Adrenal gland (tissue), 12 donors: ENCODE data around the gene RRP1. TPM values are rescaled to one million over a fixed set of nuclear protein-coding genes. Genes with fewer than 3 reads are reported as not detected.

Experiments
- DNase-seq, 7 donors: peaks; one replicate each; pipeline ENCODE4 v3.0.0-alpha.2; 2019 to 2020
- H3K27ac ChIP-seq, 5 donors: fragments of 200-600 bp; sonication (generic) in 4 of 5; 1 replicate in 3 of 5; 2 replicates in 2 of 5; pipeline versions ENCODE4 v1.5.1 to v1.8.0; 2016 to 2020; ENCODE audit warnings: mild to moderate bottlenecking in 1 of 5
- H3K27me3 ChIP-seq: fragments of 200-600 bp; 2 replicates; pipeline ENCODE4 v1.8.0; 2021
- H3K36me3 ChIP-seq, 2 donors: fragments of 200-600 bp; replicated peaks in 1 of 2; 1 replicate in 1 of 2; 2 replicates in 1 of 2; pipeline versions ENCODE4 v1.5.1 to v1.8.0; 2018 to 2022
- H3K4me1 ChIP-seq, 2 donors: fragments of 200-600 bp; replicated peaks in 1 of 2; 1 replicate in 1 of 2; 2 replicates in 1 of 2; pipeline versions ENCODE4 v1.5.1 to v1.8.0; 2018 to 2021
- H3K4me3 ChIP-seq, 4 donors: fragments of 200-600 bp; sonication (generic) in 3 of 4; one replicate each; pipeline ENCODE4 v1.5.1; 2016 to 2018
- H3K9me3 ChIP-seq, 3 donors: fragments of 200-600 bp; sonication (generic) in 1 of 3; replicated peaks in 1 of 3; 1 replicate in 2 of 3; 2 replicates in 1 of 3; pipeline versions ENCODE4 v1.5.1 to v1.8.0; 2016 to 2021
- CTCF ChIP-seq, 6 experiments: fragments of 450-650 bp in 4 of 6; fragments of 200-600 bp in 2 of 6; sonication (generic) in 1 of 6; IDR thresholded peaks; 1 replicate in 5 of 6; 2 replicates in 1 of 6; pipeline versions ENCODE4 v1.5.1 to v1.8.0; 2016 to 2021; ENCODE audit warnings: antibody characterized with exemption in 6 of 6, mild to moderate bottlenecking in 2 of 6, moderate library complexity in 1 of 6
- POLR2A ChIP-seq, 2 donors: fragments of 450-650 bp; IDR thresholded peaks; one replicate each; pipeline ENCODE4 v1.6.1; 2017; ENCODE audit warnings: antibody characterized with exemption in 2 of 2, mild to moderate bottlenecking in 2 of 2, moderate library complexity in 1 of 2
- WGBS, 4 donors: extraction: QIAGEN DNeasy Blood & Tissue Kit in 2 of 4; methylation state at CpG; one replicate each; pipeline versions ENCODE4 v1.1.5 to v1.1.7; 2013 to 2017; 5-methylcytosine and 5-hydroxymethylcytosine counted together
- intact Hi-C, 2 donors: fragments of 100-400 bp; cut with DNase I; formaldehyde crosslinking; loops; one replicate each; pipeline versions ENCODE4 v1.14.1 to v1.15.0; 2022 to 2023
- polyA plus RNA-seq, 3 donors: library from polyadenylated mRNA; stranded (reverse); fragments of 200-250 nt in 2 of 3; fragments of 350-450 nt in 1 of 3; fragmentation: Illumina TruSeq in 1 of 3; extraction: RNeasy Lipid Tissue Mini Kit (QIAGEN cat#74804) in 1 of 3; gene quantifications; one replicate each; pipeline ENCODE4 v1.2.3, GENCODE V29; 2013 to 2014
- total RNA-seq, 9 donors: library from RNA; depleted of rRNA in 4 of 9; stranded (reverse); fragments of >200 nt in 4 of 9; fragments of 120-200 nt in 1 of 9; fragmentation: NEBNext Ultra II Directional in 1 of 9; extraction: Animal tissue kit (Norgen Biotek cat#: 25700) in 1 of 9; gene quantifications; one replicate each; pipeline versions ENCODE4 v1.1.0 to v1.2.4, GENCODE V29; 2013 to 2023
- donor health status: healthy with polysubstance abuse.
- donor health status: Bipolar disorder and iron deficiency.
- donor health status: DM: yes; HTN: yes; CAD: no.
- donor health status: DM: no; HTN: no; CAD: no.
- donor health status: DM: no; HTN: no; CAD: no.
- donor health status: DM: yes; HTN: yes; CAD: no.

Gene RRP1
- total and polyA plus RNA-seq, 12 donors: 12.8 to 29.8 (median 19.8) TPM

DNA sequence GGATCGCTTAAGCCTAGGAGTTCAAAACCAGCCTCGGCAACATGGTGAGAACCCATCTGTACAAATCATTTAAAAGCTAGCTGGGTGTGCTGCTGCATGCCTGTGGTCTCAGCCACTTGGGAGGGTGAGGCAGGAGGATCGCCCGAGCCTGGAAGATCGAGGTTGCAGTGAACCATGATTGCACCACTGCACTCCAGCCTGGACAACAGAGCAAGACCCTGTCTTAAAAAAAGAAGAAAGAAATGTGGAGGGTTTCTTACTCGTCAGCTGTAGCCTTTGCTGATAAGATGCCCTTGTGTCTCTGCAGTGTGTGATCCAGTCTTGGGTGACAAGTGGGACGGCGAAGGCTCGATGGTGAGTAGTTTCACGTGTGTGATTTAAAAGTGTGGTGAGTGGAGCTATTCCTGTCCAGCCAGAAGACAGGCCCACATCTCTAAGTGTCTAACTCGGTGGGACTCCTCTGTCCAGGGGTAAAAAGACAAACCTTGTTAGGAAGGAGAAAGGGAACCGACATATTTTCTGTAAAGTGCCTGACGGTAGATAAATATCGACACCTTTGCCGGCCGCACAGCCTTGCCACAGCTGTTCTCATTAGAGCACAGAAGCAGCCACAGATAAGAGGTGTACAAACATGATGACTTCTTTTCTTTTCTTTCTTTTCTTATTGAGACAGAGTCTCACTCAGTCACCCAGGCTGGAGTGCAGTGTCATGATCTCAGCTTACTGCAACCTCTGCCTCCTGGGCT, 43.4 kb upstream of the RRP1 start:
- Histone ChIP-seq H3K36me3 (peaks cover 0 to 63% of the 10 kb centered on the region in 2 donors), H3K4me3 (no peak overlapping the region), H3K9me3 (no peaks in the 10 kb centered on the region), H3K27me3 (no peaks in the 10 kb centered on the region), H3K4me1 (no peaks in the 10 kb centered on the region), H3K27ac (no peak overlapping the region)
- intact Hi-C loops: no loop called here
- DNase-seq: no peak
- 90 to 95% (median 92%) methylated on average over 15 to 16 of the region's 16 CpGs for WGBS, 4 donors
- TF ChIP-seq CTCF (IDR thresholded peaks at IDR 0.05) (no peak), POLR2A (IDR thresholded peaks at IDR 0.05) (no peak)

DNA sequence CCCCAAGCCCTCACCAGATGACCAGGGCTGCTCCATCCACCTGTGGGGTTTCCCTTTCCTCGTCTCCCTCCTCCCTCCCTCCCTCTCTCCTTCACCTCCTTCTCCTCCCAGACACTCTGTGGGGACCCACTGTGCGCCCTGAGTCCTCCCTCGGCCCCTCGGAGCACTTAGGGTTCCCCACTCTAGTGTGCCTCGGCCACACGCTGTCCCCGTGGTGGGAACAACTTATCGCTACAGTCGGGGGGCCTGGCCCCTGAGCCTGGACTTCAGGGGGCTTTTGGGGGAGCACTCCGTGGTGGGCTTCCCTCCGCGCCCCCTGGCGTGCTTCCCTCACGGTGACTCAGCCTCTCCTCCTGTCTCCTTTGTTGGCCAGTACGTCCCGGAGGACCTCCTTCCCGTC, 40.8 kb upstream of the RRP1 start:
- TF ChIP-seq POLR2A (IDR thresholded peaks at IDR 0.05) (no peak), CTCF (IDR thresholded peaks at IDR 0.05) (no peak)
- no peak for DNase-seq
- 93 to 99% (median 94%) methylated on average over 13 to 17 of the region's 17 CpGs for WGBS, 4 donors
- intact Hi-C loops: no loop called here
- Histone ChIP-seq H3K9me3 (no peaks in the 10 kb centered on the region), H3K4me3 (no peak overlapping the region), H3K27me3 (no peaks in the 10 kb centered on the region), H3K4me1 (no peaks in the 10 kb centered on the region), H3K36me3 (peaks cover 0 to 70% of the 10 kb centered on the region in 2 donors), H3K27ac (no peak overlapping the region)

DNA sequence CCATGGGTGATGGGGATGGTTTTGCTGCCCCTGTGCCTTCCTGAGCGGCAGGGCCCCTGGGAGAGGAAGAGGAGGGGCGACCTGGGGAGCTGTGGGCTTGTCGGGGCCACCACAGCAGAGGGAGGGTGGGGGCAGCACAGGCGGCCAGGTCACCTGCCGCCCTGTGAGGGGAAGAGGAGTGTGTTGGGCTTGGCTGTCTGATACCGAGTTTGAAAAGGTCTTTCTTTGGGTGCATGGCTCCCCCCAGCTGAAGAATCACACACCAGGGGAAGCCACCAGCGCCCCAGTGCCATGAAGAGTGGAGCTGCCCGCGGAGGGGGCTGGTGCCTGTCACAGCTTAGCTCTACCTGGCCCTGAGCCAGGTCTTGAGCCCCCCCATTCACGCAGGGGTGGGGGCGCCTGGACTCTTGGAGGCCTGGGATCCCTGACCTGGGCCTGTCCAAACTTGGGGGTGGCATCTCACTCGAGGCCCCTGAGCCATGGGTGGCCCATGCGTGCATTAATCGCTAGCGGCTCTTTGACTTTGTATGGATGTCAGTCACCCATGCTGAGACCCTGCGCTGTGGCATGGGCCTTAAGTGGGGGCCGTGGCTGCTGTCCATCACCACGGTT, 39.6 kb upstream of the RRP1 start:
- H3K4me3 ChIP-seq: no peak overlapping the region
- DNase-seq: no peak
- no peaks in the 10 kb centered on the region for H3K27me3 ChIP-seq
- no peak for TF ChIP-seq POLR2A (IDR thresholded peaks at IDR 0.05)
- no peak for TF ChIP-seq CTCF (IDR thresholded peaks at IDR 0.05)
- WGBS, 4 donors: 83 to 90% (median 88%) methylated on average over 5 to 18 of the region's 18 CpGs
- H3K27ac ChIP-seq: no peak overlapping the region
- H3K36me3 ChIP-seq: peaks cover 0 to 79% of the 10 kb centered on the region in 2 donors
- intact Hi-C loops: no loop called here
- H3K9me3 ChIP-seq: no peaks in the 10 kb centered on the region
- no peaks in the 10 kb centered on the region for H3K4me1 ChIP-seq

- Histone ChIP-seq H3K27ac (peak overlapping the region in 1 of 5 donors; percentile 7), H3K27me3 (no peaks in the 10 kb centered on the region), H3K36me3 (peaks cover 0 to 82% of the 10 kb centered on the region in 2 donors), H3K9me3 (no peaks in the 10 kb centered on the region), H3K4me3 (no peak overlapping the region), H3K4me1 (no peaks in the 10 kb centered on the region)
- no peak for DNase-seq
- intact Hi-C loops: no loop called here
- WGBS, 4 donors: 77 to 94% (median 89%) methylated on average over 9 to 28 of the region's 28 CpGs
- no peak for TF ChIP-seq CTCF (IDR thresholded peaks at IDR 0.05)
Observed at GRCh38 chr21:43750339-43751033, 38.9 kb upstream of the RRP1 start.
